HG03558 (cell line): Measurements from ENCODE around the gene MGAT4D.
"Not testable (repeated sequence)": the region's sequence is repeated elsewhere in the genome, so short reads cannot be mapped to it uniquely, and the experiment has no call there.

ENCODE experiments used
- ATAC-seq: cut with Tn5 transposase; IDR thresholded peaks from one replicate; pipeline ENCODE4 v1.9.1; 2021; ENCODE audit warnings: moderate number of reproducible peaks; ENCODE audit not compliant: unreplicated experiment; ENCODE audit errors: extremely low read depth

The MGAT4D gene

GRCh38 chr4:140497747-140498636, at the start of gene MGAT4D:
TSS of gene MGAT4D (minus strand) at chr4:140498293. CDS start at chr4:140498222, 71 bp downstream.
- ATAC-seq: no peak

GRCh38 chr4:140533951-140534480, 35.9 kb upstream of the MGAT4D start:
- no peak for ATAC-seq

GRCh38 chr4:140529434-140529833, 31.3 kb upstream of the MGAT4D start:
- ATAC-seq: no peak

- peak; percentile 100 for ATAC-seq
Measured at GRCh38 chr4:140523857-140524742, 26.0 kb upstream of the MGAT4D start, which contains the start of gene ELMOD2. TSS of gene ELMOD2 (plus strand) at chr4:140524168. CDS start at chr4:140525429, 1,261 bp downstream.

- no peak for ATAC-seq
Measured at GRCh38 chr4:140523370-140523856, 25.3 kb upstream of the MGAT4D start.

GRCh38 chr4:140515423-140515822, 17.3 kb upstream of the MGAT4D start:
- no peak for ATAC-seq

GRCh38 chr4:140513765-140514164, 15.7 kb upstream of the MGAT4D start:
- ATAC-seq: not testable (repeated sequence)

GRCh38 chr4:140504261-140504660, 6.2 kb upstream of the MGAT4D start:
- no peak for ATAC-seq

GRCh38 chr4:140499391-140499790, 1.3 kb upstream of the MGAT4D start:
- ATAC-seq: no peak

GRCh38 chr4:140497405-140497746, 717 bp downstream of the MGAT4D start:
- ATAC-seq: no peak

- ATAC-seq: no peak
Measured at GRCh38 chr4:140485939-140486338, 12.2 kb downstream of the MGAT4D start.

- ATAC-seq: no peak
Measured at GRCh38 chr4:140483445-140483844, 14.6 kb downstream of the MGAT4D start.

GRCh38 chr4:140472156-140472555, 25.9 kb downstream of the MGAT4D start:
- no peak for ATAC-seq

GRCh38 chr4:140469791-140470733, 28.0 kb downstream of the MGAT4D start:
- no peak for ATAC-seq

- no peak for ATAC-seq
Measured at GRCh38 chr4:140466146-140466545, 31.9 kb downstream of the MGAT4D start.

GRCh38 chr4:140463614-140464013, 34.5 kb downstream of the MGAT4D start:
- no peak for ATAC-seq

GRCh38 chr4:140463182-140463581, 34.9 kb downstream of the MGAT4D start:
- ATAC-seq: no peak

- ATAC-seq: no peak
Measured at GRCh38 chr4:140450352-140450751, 47.7 kb downstream of the MGAT4D start.

GRCh38 chr4:140448830-140449229, 49.3 kb downstream of the MGAT4D start:
- ATAC-seq: no peak
